T follicular helper cell (primary cell): ENCODE data around the gene ZNF2.
A peak's percentile ranks its signal among the peaks of the same experiment; 100 is the strongest.

Experiments used
- DNase-seq: peaks from one replicate; pipeline ENCODE4 v3.0.0-alpha.2; 2020; ENCODE audit warnings: low read depth
- total RNA-seq, 2 experiments: gene quantifications; one replicate each; lab custom pipeline; 2026; lab: John Stamatoyannopoulos, UW

Gene ZNF2
- total RNA-seq, result 9.3 to 13.6 reads per million in 2 experiments

GRCh38 chr2:95165371-95166064 is at the start of gene ZNF2:
ZNF2 (plus strand) TSS chr2:95165809; CDS start chr2:95176227, 10,418 bp downstream.
- peak; percentile 98 for DNase-seq

- DNase-seq, result no peak
These were observed 44.6 kb upstream of the ZNF2 start for GRCh38 chr2:95121093-95121406.

GRCh38 chr2:95121407-95122196 is 44.0 kb upstream of the ZNF2 start, which contains the start of gene MRPS5:
MRPS5 (minus strand) TSS chr2:95121808; CDS start chr2:95121791, 17 bp downstream.
- DNase-seq, result peak; percentile 66

GRCh38 chr2:95122197-95122551 is 43.4 kb upstream of the ZNF2 start:
- no peak for DNase-seq

- DNase-seq, result no peak
These were observed 26.9 kb upstream of the ZNF2 start for GRCh38 chr2:95138702-95139101.

GRCh38 chr2:95143838-95144237 is 21.8 kb upstream of the ZNF2 start:
- no peak for DNase-seq

- DNase-seq, result no peak
These were observed 16.1 kb upstream of the ZNF2 start for GRCh38 chr2:95149397-95149984.

- DNase-seq, result no peak
These were observed 7.2 kb upstream of the ZNF2 start for GRCh38 chr2:95158441-95158840.

GRCh38 chr2:95158891-95159619 is 6.6 kb upstream of the ZNF2 start:
- no peak for DNase-seq

- peak; percentile 66 for DNase-seq
These were observed 5.7 kb upstream of the ZNF2 start, which contains the start of gene ZNF514 for GRCh38 chr2:95159690-95160449. ZNF514 (minus strand) TSS chr2:95159848; CDS start chr2:95153253, 6,595 bp downstream.

- no peak for DNase-seq
These were observed 609 bp upstream of the ZNF2 start for GRCh38 chr2:95165030-95165370.

GRCh38 chr2:95166065-95166763 is 605 bp downstream of the ZNF2 start:
- no peak for DNase-seq

- no peak for DNase-seq
These were observed 6.3 kb downstream of the ZNF2 start for GRCh38 chr2:95171902-95172301.

- no peak for DNase-seq
These were observed 8.5 kb downstream of the ZNF2 start for GRCh38 chr2:95174031-95174542.

GRCh38 chr2:95179451-95179850 is 13.8 kb downstream of the ZNF2 start:
- DNase-seq, result no peak

- DNase-seq, result no peak
These were observed 16.2 kb downstream of the ZNF2 start for GRCh38 chr2:95181774-95182173.

- DNase-seq, result no peak
These were observed 19.6 kb downstream of the ZNF2 start for GRCh38 chr2:95185197-95185596.

- DNase-seq, result no peak
These were observed 20.4 kb downstream of the ZNF2 start for GRCh38 chr2:95185973-95186372.

GRCh38 chr2:95192956-95193355 is 27.3 kb downstream of the ZNF2 start:
- peak; percentile 5 for DNase-seq

- DNase-seq, result no peak
These were observed 38.3 kb downstream of the ZNF2 start for GRCh38 chr2:95203911-95204310.

GRCh38 chr2:95204396-95204795 is 38.8 kb downstream of the ZNF2 start:
- DNase-seq, result no peak
